GM12865 (cell line): ENCODE data around the gene OXLD1.

Experiments
- DNase-seq: peaks from one replicate; pipeline ENCODE4 v3.0.0; 2010; ENCODE audit warnings: low read depth
- H3K4me3 ChIP-seq: 2 replicates; pipeline ENCODE4 v1.5.1; 2011; ENCODE audit warnings: mild to moderate bottlenecking, low read depth, low read length, control low read depth
- CTCF ChIP-seq: IDR thresholded peaks from 2 replicates; pipeline ENCODE4 v1.5.1; 2011; ENCODE audit warnings: low read length, control low read depth, low read depth, inconsistent platforms; ENCODE audit not compliant: insufficient read depth; ENCODE audit errors: missing control alignments

OXLD1 gene

GRCh38 chr17:81697261-81698044, 31.0 kb upstream of the OXLD1 start:
- no peak for TF ChIP-seq CTCF
- DNase-seq, result no peak
- H3K4me3 ChIP-seq, result no peak overlapping the region

- H3K4me3 ChIP-seq, result no peak overlapping the region
- TF ChIP-seq CTCF, result no peak
- no peak for DNase-seq
Observed at GRCh38 chr17:81696218-81696941, 30.0 kb upstream of the OXLD1 start.

DNA sequence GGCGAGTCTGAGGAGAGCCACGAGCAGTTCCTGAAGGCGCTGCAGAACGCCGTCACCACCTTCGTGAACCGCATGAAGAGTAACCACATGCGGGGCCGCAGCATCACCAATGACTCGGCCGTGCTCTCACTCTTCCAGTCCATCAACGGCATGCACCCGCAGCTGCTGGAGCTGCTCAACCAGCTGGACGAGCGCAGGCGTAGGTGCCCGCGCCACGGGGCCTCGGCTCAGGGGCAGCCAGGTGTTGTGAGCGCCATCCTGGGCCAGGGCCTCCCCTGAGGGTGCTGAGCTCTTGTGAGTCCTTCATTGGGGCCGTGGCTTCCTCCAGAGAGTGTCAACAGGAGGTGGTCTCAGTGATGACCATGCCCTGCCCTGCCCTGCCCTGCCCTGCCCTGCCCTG, 29.4 kb upstream of the OXLD1 start:
- DNase-seq, result no peak
- no peak for TF ChIP-seq CTCF
- H3K4me3 ChIP-seq, result no peak overlapping the region

GRCh38 chr17:81695211-81695610, 28.8 kb upstream of the OXLD1 start:
- DNase-seq, result no peak
- H3K4me3 ChIP-seq, result no peak overlapping the region
- TF ChIP-seq CTCF, result no peak

GRCh38 chr17:81694810-81695209, 28.4 kb upstream of the OXLD1 start:
- H3K4me3 ChIP-seq, result no peak overlapping the region
- no peak for DNase-seq
- no peak for TF ChIP-seq CTCF

- no peak overlapping the region for H3K4me3 ChIP-seq
- no peak for TF ChIP-seq CTCF
- DNase-seq, result no peak
Observed at GRCh38 chr17:81693509-81694210, 27.3 kb upstream of the OXLD1 start.
